PC-9 (cell line): ENCODE measurements around the gene POLR2A. TPM values are rescaled to one million over a fixed set of nuclear protein-coding genes. Genes with fewer than 3 reads are reported as not detected.

Experiments
- BruUV-seq: library from RNA; stranded (reverse); fragments of 400-500 nt; replicated peaks from 2 replicates; lab custom pipeline; 2021; lab: Mats Ljungman, UMichigan
- CTCF ChIA-PET: fragments of 300-600 bp; sonication (Branson Sonifier 250); formaldehyde crosslinking; loops from one replicate; lab custom pipeline; 2022; ENCODE audit warnings: antibody characterized with exemption; lab: Charles Lee
- POLR2A ChIA-PET: fragments of 300-600 bp; sonication (Branson Sonifier 250); formaldehyde crosslinking; loops from one replicate; lab custom pipeline; 2022; ENCODE audit warnings: antibody characterized with exemption; ENCODE audit not compliant: unreplicated experiment; lab: Charles Lee
- DNase-seq, 2 experiments: peaks; one replicate each; pipeline versions ENCODE4 v3.0.0 to v3.0.0-alpha.2; 2015 to 2022; ENCODE audit warnings: mixed read lengths in 1 of 2
- H2AFZ ChIP-seq: fragments of 200-600 bp; sonication (generic); 2 replicates; pipeline ENCODE4 v1.8.1; 2017; ENCODE audit warnings: antibody characterized with exemption
- H3F3A ChIP-seq: fragments of 200-600 bp; sonication (generic); 2 replicates; pipeline ENCODE4 v1.8.1; 2017; ENCODE audit warnings: antibody characterized with exemption, mild to moderate bottlenecking, low read depth; ENCODE audit not compliant: insufficient read depth
- H3K27ac ChIP-seq: fragments of 200-600 bp; sonication (generic); 2 replicates; pipeline ENCODE4 v1.6.1; 2016; ENCODE audit warnings: mixed run types
- H3K27me3 ChIP-seq: fragments of 200-600 bp; sonication (generic); 2 replicates; pipeline ENCODE4 v1.6.1; 2016; ENCODE audit warnings: low read depth, mixed run types; ENCODE audit not compliant: insufficient read depth
- H3K36me3 ChIP-seq: fragments of 200-600 bp; sonication (generic); 2 replicates; pipeline ENCODE4 v1.6.1; 2016; ENCODE audit warnings: low read depth, mixed run types
- H3K4me1 ChIP-seq: fragments of 200-600 bp; sonication (generic); replicated peaks from 2 replicates; pipeline ENCODE4 v1.6.1; 2016; ENCODE audit warnings: mixed run types; ENCODE audit not compliant: insufficient read depth
- H3K4me2 ChIP-seq: fragments of 200-600 bp; sonication (generic); 2 replicates; pipeline ENCODE4 v1.6.1; 2017; ENCODE audit warnings: mixed run types
- H3K4me3 ChIP-seq: fragments of 200-600 bp; sonication (generic); 2 replicates; pipeline ENCODE4 v1.6.1; 2016; ENCODE audit warnings: mixed run types
- H3K79me2 ChIP-seq: fragments of 200-600 bp; sonication (generic); 2 replicates; pipeline ENCODE4 v1.6.1; 2017; ENCODE audit warnings: low read depth, mixed run types
- H3K9me2 ChIP-seq: fragments of 200-600 bp; sonication (generic); 2 replicates; pipeline ENCODE4 v1.8.1; 2017; ENCODE audit warnings: mild to moderate bottlenecking; ENCODE audit not compliant: insufficient read depth
- H3K9me3 ChIP-seq: fragments of 200-600 bp; sonication (generic); 2 replicates; pipeline ENCODE4 v1.8.1; 2016; ENCODE audit warnings: low read depth; ENCODE audit not compliant: insufficient read depth
- H4K20me1 ChIP-seq: fragments of 200-600 bp; sonication (generic); 2 replicates; pipeline ENCODE4 v1.8.1; 2017; ENCODE audit not compliant: insufficient read depth
- CTCF ChIP-seq: fragments of 200-600 bp; sonication (generic); conservative IDR thresholded peaks from 2 replicates; pipeline ENCODE4 v1.6.1; 2017; ENCODE audit warnings: mixed run types, antibody characterized with exemption, mild to moderate bottlenecking, moderate library complexity
- EZH2 ChIP-seq: fragments of 200-600 bp; sonication (generic); IDR thresholded peaks from 2 replicates; pipeline ENCODE4 v1.8.0; 2017; ENCODE audit warnings: antibody characterized with exemption, low read depth
- intact Hi-C: fragments of 100-400 bp; cut with micrococcal nuclease; formaldehyde crosslinking; loops from one replicate; pipeline ENCODE4 v1.10.0; 2022; ENCODE audit not compliant: unreplicated experiment
- total RNA-seq: library from RNA; stranded (reverse); gene quantifications from 2 replicates; pipeline ENCODE4 v1.2.3, GENCODE V29; 2021

Gene POLR2A
- total RNA-seq, 1 experiment from 2014 or later, result 149 TPM

- Histone ChIP-seq H3K4me3 (no peak overlapping the region), H3F3A (no peaks in the 10 kb centered on the region), H3K79me2 (peaks cover 22% of the 10 kb centered on the region), H3K36me3 (no peaks in the 10 kb centered on the region), H3K4me1 (no peaks in the 10 kb centered on the region), H3K9me2 (no peaks in the 10 kb centered on the region), H3K27ac (no peak overlapping the region), H2AFZ (no peak overlapping the region), H3K4me2 (no peak overlapping the region), H3K27me3 (no peaks in the 10 kb centered on the region), H4K20me1 (peaks cover 5% of the 10 kb centered on the region), H3K9me3 (no peaks in the 10 kb centered on the region)
- TF ChIP-seq EZH2 (no peak), CTCF (no peak)
- no peak for DNase-seq
- no TSS peak for BruUV-seq
- intact Hi-C loops, result no loop called here
- ChIA-PET CTCF (interaction anchor here (0.5 kb wide), 1 partner anchor 110 kb away, joined by 5 read pairs; no protein-coding TSS in a partner anchor), POLR2A (no interaction called here)
Observed at GRCh38 chr17:7497636-7498035, 13.5 kb downstream of the POLR2A start.

- no peak for DNase-seq
- no peaks in the 10 kb centered on the region for H3F3A ChIP-seq
- ChIA-PET CTCF (interaction anchor here (0.8 kb wide), 1 partner anchor 24 kb away, joined by 15 read pairs; no protein-coding TSS in a partner anchor), POLR2A (no interaction called here)
- no peaks in the 10 kb centered on the region; the same call in 1 of the 2 replicates for H4K20me1 ChIP-seq
- intact Hi-C loops, result no loop called here
- H3K9me3 ChIP-seq, result no peaks in the 10 kb centered on the region
- no peak overlapping the region for H3K4me3 ChIP-seq
- H3K79me2 ChIP-seq, result peaks cover 9% of the 10 kb centered on the region; the same call in 1 of the 2 replicates
- no peaks in the 10 kb centered on the region for H3K4me1 ChIP-seq
- no peaks in the 10 kb centered on the region for H3K27me3 ChIP-seq
- H3K27ac ChIP-seq, result no peak overlapping the region
- no peak for TF ChIP-seq CTCF
- TF ChIP-seq EZH2, result no peak
- no peaks in the 10 kb centered on the region for H3K9me2 ChIP-seq
- no peak overlapping the region for H3K4me2 ChIP-seq
- H2AFZ ChIP-seq, result no peak overlapping the region
- H3K36me3 ChIP-seq, result no peaks in the 10 kb centered on the region
- BruUV-seq, result no TSS peak
Observed at GRCh38 chr17:7499161-7499560, 15.0 kb downstream of the POLR2A start.

GRCh38 chr17:7501729-7502128 lies 17.6 kb downstream of the POLR2A start:
- H3K9me2 ChIP-seq, result no peaks in the 10 kb centered on the region
- H3K36me3 ChIP-seq, result peaks cover 8% of the 10 kb centered on the region; the same call in 1 of the 2 replicates
- H3K79me2 ChIP-seq, result no peaks in the 10 kb centered on the region
- CTCF ChIA-PET, result no interaction called here
- intact Hi-C loops, result loop anchor here (5.0 kb wide), 2 partner anchors 64 to 144 kb away; partner anchors contain the start of genes FGF11, TMEM102 and TMEM95
- no peak overlapping the region for H3K27ac ChIP-seq
- H3K4me3 ChIP-seq, result no peak overlapping the region
- no peak overlapping the region for H2AFZ ChIP-seq
- H4K20me1 ChIP-seq, result no peaks in the 10 kb centered on the region
- H3K9me3 ChIP-seq, result no peaks in the 10 kb centered on the region
- peaks cover 5% of the 10 kb centered on the region; the same call in 1 of the 2 replicates for H3F3A ChIP-seq
- DNase-seq, result no peak
- H3K4me2 ChIP-seq, result no peak overlapping the region
- POLR2A ChIA-PET, result interaction anchor here (0.5 kb wide), 1 partner anchor 125 kb away, joined by 7 read pairs; no protein-coding TSS in a partner anchor
- no peaks in the 10 kb centered on the region for H3K27me3 ChIP-seq
- no peaks in the 10 kb centered on the region for H3K4me1 ChIP-seq
- TF ChIP-seq CTCF, result no peak
- no peak for TF ChIP-seq EZH2
- no TSS peak for BruUV-seq
